ENCODE results near the gene MYMK.

Gene MYMK

DNA sequence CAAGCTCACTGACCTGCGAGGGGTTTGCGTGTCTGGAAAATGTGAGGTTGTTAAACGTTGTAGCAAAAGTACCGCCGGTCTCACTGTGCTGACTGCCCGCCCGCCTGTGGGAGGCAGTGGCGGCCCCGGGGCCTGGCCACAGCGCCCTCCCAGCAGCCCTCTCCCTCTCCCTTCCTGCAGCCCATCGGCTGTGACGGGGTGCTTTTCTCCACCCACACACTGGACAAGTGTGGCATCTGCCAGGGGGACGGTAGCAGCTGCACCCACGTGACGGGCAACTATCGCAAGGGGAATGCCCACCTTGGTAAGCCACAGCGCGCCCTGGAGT lies 15.9 kb upstream of the MYMK start:
- no peaks in the 10 kb centered on the region for H3K36me3 Mint-ChIP-seq (ENCODE audit: low read depth)
- peaks cover 23% of the 10 kb centered on the region for H3K27me3 Mint-ChIP-seq (ENCODE audit: low read depth)
- TF ChIP-seq, protein P1, sequence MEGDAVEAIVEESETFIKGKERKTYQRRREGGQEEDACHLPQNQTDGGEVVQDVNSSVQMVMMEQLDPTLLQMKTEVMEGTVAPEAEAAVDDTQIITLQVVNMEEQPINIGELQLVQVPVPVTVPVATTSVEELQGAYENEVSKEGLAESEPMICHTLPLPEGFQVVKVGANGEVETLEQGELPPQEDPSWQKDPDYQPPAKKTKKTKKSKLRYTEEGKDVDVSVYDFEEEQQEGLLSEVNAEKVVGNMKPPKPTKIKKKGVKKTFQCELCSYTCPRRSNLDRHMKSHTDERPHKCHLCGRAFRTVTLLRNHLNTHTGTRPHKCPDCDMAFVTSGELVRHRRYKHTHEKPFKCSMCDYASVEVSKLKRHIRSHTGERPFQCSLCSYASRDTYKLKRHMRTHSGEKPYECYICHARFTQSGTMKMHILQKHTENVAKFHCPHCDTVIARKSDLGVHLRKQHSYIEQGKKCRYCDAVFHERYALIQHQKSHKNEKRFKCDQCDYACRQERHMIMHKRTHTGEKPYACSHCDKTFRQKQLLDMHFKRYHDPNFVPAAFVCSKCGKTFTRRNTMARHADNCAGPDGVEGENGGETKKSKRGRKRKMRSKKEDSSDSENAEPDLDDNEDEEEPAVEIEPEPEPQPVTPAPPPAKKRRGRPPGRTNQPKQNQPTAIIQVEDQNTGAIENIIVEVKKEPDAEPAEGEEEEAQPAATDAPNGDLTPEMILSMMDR (IDR thresholded peaks at IDR 0.05; ENCODE audit: unreplicated experiment in 3 of 3) = peak in 1 of 3 experiments; percentile 11
- peak overlapping the region in 1 of 3 experiments; percentile 63 for H3K27ac Mint-ChIP-seq
- H3K9me3 Mint-ChIP-seq = no peaks in the 10 kb centered on the region
- peak overlapping the region in 1 of 3 experiments; percentile 50 for H3K4me3 Mint-ChIP-seq
- H3K4me1 Mint-ChIP-seq = peaks cover 25% of the 10 kb centered on the region

DNA sequence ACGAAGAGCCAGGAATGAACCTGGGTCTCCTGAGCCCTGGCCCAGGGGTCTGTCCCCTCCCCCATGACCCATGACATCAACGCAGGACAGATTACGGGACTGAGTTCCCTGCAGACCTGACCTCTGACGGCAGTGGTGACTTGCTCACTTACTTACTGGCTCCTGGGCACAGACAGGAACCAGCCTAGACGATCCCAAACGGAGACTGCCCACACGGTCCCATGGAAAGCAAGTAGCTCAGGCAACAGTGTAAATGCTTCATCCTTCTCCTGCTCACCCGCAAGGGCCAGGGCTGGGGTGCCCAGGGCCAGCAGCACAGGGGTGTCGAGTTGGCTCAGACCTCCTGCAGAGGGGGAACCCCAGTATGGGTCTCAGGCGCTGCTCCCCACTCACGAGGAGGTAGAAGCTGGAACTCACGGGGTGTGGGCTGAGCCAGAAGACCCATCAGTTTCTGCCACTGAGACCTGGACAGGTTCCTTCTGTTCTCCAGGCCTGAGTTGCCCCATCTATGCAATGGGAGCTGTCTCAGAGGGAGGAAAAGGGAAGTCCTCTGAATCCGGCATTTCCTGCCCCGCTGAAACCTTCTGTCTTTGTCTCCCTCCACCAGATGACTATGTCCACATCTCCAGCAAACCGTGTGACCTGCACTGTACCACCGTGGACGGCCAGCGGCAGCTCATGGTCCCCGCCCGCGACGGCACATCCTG lies 15.4 kb upstream of the MYMK start:
- no peaks in the 10 kb centered on the region for H3K36me3 Mint-ChIP-seq (ENCODE audit: low read depth)
- peak overlapping the region in 2 of 3 experiments; percentile 13 to 50 for H3K4me3 Mint-ChIP-seq

DNA sequence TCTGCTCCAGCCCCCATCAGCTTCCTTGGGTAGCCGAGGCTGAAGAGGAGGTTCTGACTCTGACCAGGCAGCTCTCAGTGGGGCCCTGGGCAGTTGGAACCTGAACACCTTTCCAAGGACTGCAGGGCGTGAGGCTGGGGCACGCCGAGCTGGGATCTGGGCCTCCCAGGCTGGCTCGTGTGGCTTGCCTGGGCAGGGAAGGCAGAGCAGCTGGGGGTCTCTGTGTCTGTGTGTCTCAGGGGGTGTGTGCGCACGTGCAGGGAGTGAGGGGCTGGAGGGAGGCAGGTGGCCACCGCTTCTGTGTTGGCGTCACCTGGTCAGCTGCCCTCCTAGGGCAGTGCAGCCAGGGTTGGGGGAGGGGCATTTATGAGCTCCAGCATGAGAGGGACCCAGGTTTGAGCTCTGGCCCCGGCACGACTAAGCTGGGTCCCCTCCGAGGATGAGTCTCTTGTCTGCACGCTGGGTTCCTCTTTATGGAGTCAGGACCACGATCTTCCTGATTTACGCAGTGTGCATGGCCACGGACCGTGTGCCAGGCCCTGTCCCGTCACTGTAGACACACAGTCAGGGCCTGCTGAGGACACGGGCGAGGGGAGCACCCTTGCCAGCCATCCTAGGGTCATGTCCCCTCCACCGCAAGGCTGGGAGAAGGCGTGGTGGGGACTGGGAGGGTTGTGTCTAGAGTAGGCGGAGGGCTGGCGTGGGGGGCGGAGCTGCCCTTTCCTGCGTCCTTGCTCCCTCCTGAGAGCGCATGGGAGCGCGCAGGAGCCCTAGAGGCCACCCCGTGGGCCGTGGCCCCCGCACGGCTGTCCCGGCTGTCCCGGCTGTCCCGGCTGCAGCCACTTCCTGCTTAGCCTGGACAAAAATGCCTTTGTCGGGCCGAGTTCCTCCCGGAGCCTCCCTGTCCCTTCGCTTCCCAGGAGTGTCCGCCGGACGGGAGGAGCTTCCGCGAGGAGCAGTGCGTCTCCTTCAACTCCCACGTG lies 14.4 kb upstream of the MYMK start:
- Mint-ChIP-seq H3K4me3 (peak overlapping the region; percentile 59 to 78 (median 75)), H3K27me3 (ENCODE audit: low read depth) (peaks cover 23% of the 10 kb centered on the region), H3K4me1 (peaks cover 31% of the 10 kb centered on the region), H3K27ac (peak overlapping the region; percentile 43 to 61 (median 52)), H3K36me3 (ENCODE audit: low read depth) (no peaks in the 10 kb centered on the region), H3K9me3 (no peaks in the 10 kb centered on the region)
- TF ChIP-seq, protein P1 (IDR thresholded peaks at IDR 0.05; ENCODE audit: unreplicated experiment in 3 of 3) = no peak

More for the DNA sequence above, 15.4 kb upstream of the MYMK start:
- Mint-ChIP-seq H3K27me3 (ENCODE audit: low read depth) (peaks cover 23% of the 10 kb centered on the region), H3K27ac (peak overlapping the region in 1 of 3 experiments; percentile 63), H3K9me3 (no peaks in the 10 kb centered on the region), H3K4me1 (peaks cover 27% of the 10 kb centered on the region)
- TF ChIP-seq, protein P1 (IDR thresholded peaks at IDR 0.05; ENCODE audit: unreplicated experiment in 3 of 3) = no peak

DNA sequence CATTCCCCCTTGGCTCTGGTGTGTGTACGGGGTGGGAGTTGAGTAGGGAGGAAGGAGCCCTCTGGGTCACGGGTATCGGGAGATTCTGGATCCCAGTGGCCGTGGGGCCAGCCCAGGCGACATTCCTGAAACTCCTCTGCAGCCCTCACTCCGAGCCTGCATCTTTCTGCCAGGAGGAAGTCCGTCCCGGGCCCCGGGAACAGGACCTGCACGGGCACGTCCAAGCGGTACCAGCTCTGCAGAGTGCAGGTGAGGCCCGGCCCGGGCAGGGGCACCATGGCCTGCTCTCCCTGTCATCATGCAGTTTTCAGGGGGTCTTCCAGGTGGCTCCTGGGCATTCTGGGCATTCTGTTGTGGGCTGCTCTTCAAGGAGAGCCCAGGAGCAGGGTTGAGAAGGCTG lies 13.4 kb upstream of the MYMK start:
- H3K27ac Mint-ChIP-seq = no peak overlapping the region
- H3K9me3 Mint-ChIP-seq = no peaks in the 10 kb centered on the region
- H3K27me3 Mint-ChIP-seq (ENCODE audit: low read depth) = peaks cover 24% of the 10 kb centered on the region
- TF ChIP-seq, protein P1 (IDR thresholded peaks at IDR 0.05; ENCODE audit: unreplicated experiment in 3 of 3) = no peak
- H3K4me1 Mint-ChIP-seq = peaks cover 40% of the 10 kb centered on the region
- peak overlapping the region in 1 of 3 experiments; percentile 30 for H3K4me3 Mint-ChIP-seq
- H3K36me3 Mint-ChIP-seq (ENCODE audit: low read depth) = no peaks in the 10 kb centered on the region

DNA sequence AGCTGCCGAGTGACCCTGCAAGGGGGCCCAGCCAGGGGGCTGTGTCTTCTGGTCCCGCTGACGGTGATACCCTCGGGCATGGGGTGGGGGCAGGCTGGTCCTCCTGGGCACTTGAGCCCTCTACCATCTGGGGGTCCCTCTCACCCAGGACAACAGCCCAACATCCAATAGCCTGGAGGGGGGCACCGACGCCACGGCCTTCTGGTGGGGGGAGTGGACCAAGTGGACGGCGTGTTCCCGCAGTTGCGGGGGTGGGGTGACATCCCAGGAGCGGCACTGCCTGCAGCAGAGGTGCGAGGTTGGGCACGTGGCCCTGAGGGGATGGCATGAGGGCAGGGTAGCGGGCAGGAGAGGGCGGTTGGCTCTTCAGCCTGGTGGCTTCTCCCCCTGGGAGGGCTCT lies 12.5 kb upstream of the MYMK start:
- Mint-ChIP-seq H3K4me3 (no peak overlapping the region), H3K9me3 (no peaks in the 10 kb centered on the region), H3K27ac (no peak overlapping the region), H3K27me3 (ENCODE audit: low read depth) (peaks cover 29% of the 10 kb centered on the region), H3K36me3 (ENCODE audit: low read depth) (no peaks in the 10 kb centered on the region), H3K4me1 (peaks cover 49% of the 10 kb centered on the region)
- TF ChIP-seq, protein P1 (IDR thresholded peaks at IDR 0.05; ENCODE audit: unreplicated experiment in 3 of 3) = no peak

Measured in nephron (organoid).